Endothelial cell (in vitro differentiated cells): Measurements from ENCODE around the gene GHR. TPM values are rescaled to one million over a fixed set of nuclear protein-coding genes. Genes with fewer than 3 reads are reported as not detected.

Experiments
- DNase-seq: peaks from one replicate; pipeline ENCODE4 v3.0.0; 2021; ENCODE audit warnings: low spot score
- H3K27ac Mint-ChIP-seq: one replicate; pipeline ENCODE4 v1.8.0; 2021; ENCODE audit warnings: mixed read lengths, inconsistent platforms; ENCODE audit not compliant: unreplicated experiment
- H3K27me3 Mint-ChIP-seq: one replicate; pipeline ENCODE4 v1.8.0; 2021; ENCODE audit warnings: mild to moderate bottlenecking, moderate library complexity, mixed read lengths, inconsistent platforms; ENCODE audit not compliant: unreplicated experiment
- H3K36me3 Mint-ChIP-seq: one replicate; pipeline ENCODE4 v1.8.0; 2021; ENCODE audit warnings: mild to moderate bottlenecking, low read depth, mixed read lengths, inconsistent platforms; ENCODE audit not compliant: unreplicated experiment
- H3K4me1 Mint-ChIP-seq: one replicate; pipeline ENCODE4 v1.8.0; 2021; ENCODE audit warnings: mild to moderate bottlenecking, mixed read lengths, inconsistent platforms; ENCODE audit not compliant: unreplicated experiment
- H3K4me3 Mint-ChIP-seq: one replicate; pipeline ENCODE4 v1.8.0; 2021; ENCODE audit warnings: mild to moderate bottlenecking, mixed read lengths, inconsistent platforms; ENCODE audit not compliant: unreplicated experiment
- H3K9me3 Mint-ChIP-seq: one replicate; pipeline ENCODE4 v1.8.0; 2021; ENCODE audit warnings: mixed read lengths, inconsistent platforms; ENCODE audit not compliant: unreplicated experiment
- total RNA-seq: library from RNA; stranded (reverse); fragmentation: NEBNext Ultra II Directional; extraction: Animal tissue kit (Norgen Biotek cat#: 25700); gene quantifications from one replicate; pipeline ENCODE4 v1.2.1, GENCODE V29; 2021; ENCODE audit not compliant: unreplicated experiment
- TF ChIP-seq, protein P1 (sequence below): fragments of 200-600 bp; sonication (generic); IDR thresholded peaks from one replicate; pipeline ENCODE4 v1.5.0; 2021; ENCODE audit warnings: antibody characterized with exemption; ENCODE audit not compliant: unreplicated experiment

The GHR gene
- total RNA-seq, 1 donor from 2014 or later, result 0.67 TPM

- no peak overlapping the region for H3K27ac Mint-ChIP-seq
- TF ChIP-seq, protein P1, sequence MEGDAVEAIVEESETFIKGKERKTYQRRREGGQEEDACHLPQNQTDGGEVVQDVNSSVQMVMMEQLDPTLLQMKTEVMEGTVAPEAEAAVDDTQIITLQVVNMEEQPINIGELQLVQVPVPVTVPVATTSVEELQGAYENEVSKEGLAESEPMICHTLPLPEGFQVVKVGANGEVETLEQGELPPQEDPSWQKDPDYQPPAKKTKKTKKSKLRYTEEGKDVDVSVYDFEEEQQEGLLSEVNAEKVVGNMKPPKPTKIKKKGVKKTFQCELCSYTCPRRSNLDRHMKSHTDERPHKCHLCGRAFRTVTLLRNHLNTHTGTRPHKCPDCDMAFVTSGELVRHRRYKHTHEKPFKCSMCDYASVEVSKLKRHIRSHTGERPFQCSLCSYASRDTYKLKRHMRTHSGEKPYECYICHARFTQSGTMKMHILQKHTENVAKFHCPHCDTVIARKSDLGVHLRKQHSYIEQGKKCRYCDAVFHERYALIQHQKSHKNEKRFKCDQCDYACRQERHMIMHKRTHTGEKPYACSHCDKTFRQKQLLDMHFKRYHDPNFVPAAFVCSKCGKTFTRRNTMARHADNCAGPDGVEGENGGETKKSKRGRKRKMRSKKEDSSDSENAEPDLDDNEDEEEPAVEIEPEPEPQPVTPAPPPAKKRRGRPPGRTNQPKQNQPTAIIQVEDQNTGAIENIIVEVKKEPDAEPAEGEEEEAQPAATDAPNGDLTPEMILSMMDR, result no peak
- H3K27me3 Mint-ChIP-seq, result no peaks in the 10 kb centered on the region
- no peaks in the 10 kb centered on the region for H3K36me3 Mint-ChIP-seq
- H3K4me1 Mint-ChIP-seq, result no peaks in the 10 kb centered on the region
- H3K9me3 Mint-ChIP-seq, result no peaks in the 10 kb centered on the region
- DNase-seq, result no peak
- H3K4me3 Mint-ChIP-seq, result no peak overlapping the region
Measured at GRCh38 chr5:42564689-42565356, 141.6 kb downstream of the GHR start.

GRCh38 chr5:42566652-42567295 lies 143.5 kb downstream of the GHR start:
- no peak for DNase-seq
- H3K4me3 Mint-ChIP-seq, result no peak overlapping the region

GRCh38 chr5:42569325-42569724 lies 146.1 kb downstream of the GHR start:
- no peaks in the 10 kb centered on the region for H3K27me3 Mint-ChIP-seq
- no peak overlapping the region for H3K27ac Mint-ChIP-seq
- no peaks in the 10 kb centered on the region for H3K36me3 Mint-ChIP-seq
- TF ChIP-seq, protein P1, result no peak
- no peak overlapping the region for H3K4me3 Mint-ChIP-seq
- no peaks in the 10 kb centered on the region for H3K9me3 Mint-ChIP-seq
- no peaks in the 10 kb centered on the region for H3K4me1 Mint-ChIP-seq
- no peak for DNase-seq

More at GRCh38 chr5:42566652-42567295, 143.5 kb downstream of the GHR start:
- no peaks in the 10 kb centered on the region for H3K4me1 Mint-ChIP-seq
- TF ChIP-seq, protein P1, result no peak
- no peak overlapping the region for H3K27ac Mint-ChIP-seq
- H3K27me3 Mint-ChIP-seq, result no peaks in the 10 kb centered on the region
- no peaks in the 10 kb centered on the region for H3K36me3 Mint-ChIP-seq
- no peaks in the 10 kb centered on the region for H3K9me3 Mint-ChIP-seq

GRCh38 chr5:42569953-42570548 lies 146.8 kb downstream of the GHR start:
- Mint-ChIP-seq H3K27me3 (no peaks in the 10 kb centered on the region), H3K4me1 (no peaks in the 10 kb centered on the region), H3K36me3 (no peaks in the 10 kb centered on the region), H3K4me3 (no peak overlapping the region), H3K9me3 (no peaks in the 10 kb centered on the region), H3K27ac (no peak overlapping the region)
- no peak for DNase-seq
- TF ChIP-seq, protein P1, result no peak
